ENCODE results near the gene VSX2. TPM values are rescaled to one million over a fixed set of nuclear protein-coding genes. Genes with fewer than 3 reads are reported as not detected.

The VSX2 gene
- total and polyA plus RNA-seq, 2 of the 13 experiments (the other 11 are each of a cell fraction or from before 2014, with no cell fraction given) = 0.05 TPM; not detected in 1

GRCh38 chr14:74312161-74312560 lies 72.9 kb downstream of the VSX2 start (continued):
- no peak for TF ChIP-seq ZBTB26 (CRISPR knock-in tag; IDR thresholded peaks at IDR 0.05; ENCODE audit: borderline replicate concordance)
- TF ChIP-seq SRSF4 (IDR thresholded peaks at IDR 0.05; ENCODE audit: low read depth, low read length, poor library complexity, severe bottlenecking) = no peak
- TF ChIP-seq NBN (conservative IDR thresholded peaks at IDR 0.05) = no peak
- no peak for TF ChIP-seq ZNF264 (CRISPR knock-in tag; IDR thresholded peaks at IDR 0.05)
- no peak for TF ChIP-seq ZNF260 (CRISPR knock-in tag; IDR thresholded peaks at IDR 0.05; ENCODE audit: borderline replicate concordance, low read depth)
- no peak for TF ChIP-seq ZNF709 (CRISPR knock-in tag; IDR thresholded peaks at IDR 0.05)
- no peak for TF ChIP-seq ZNF646 (CRISPR knock-in tag; IDR thresholded peaks at IDR 0.05)
- no peak for TF ChIP-seq ISX (CRISPR knock-in tag; conservative IDR thresholded peaks at IDR 0.05)
- no peak for TF ChIP-seq TGIF2 (CRISPR knock-in tag; IDR thresholded peaks at IDR 0.05)
- no peak for TF ChIP-seq FOSL1 (CRISPR knock-in tag; IDR thresholded peaks at IDR 0.05; ENCODE audit: borderline replicate concordance)

Small RNAs within 50 kb of the gene (small RNA-seq; reads per million reads assigned to genes)
- gene AC006349.1 (ENCODE audit: insufficient read depth in 2 of 3, insufficient read length in 3 of 3, low read depth in 2 of 3, low replicate concordance in 1 of 3) = 0 reads per million in 3 experiments

Other genes starting within 250 kb of the VSX2 start
- gene ENTPD5, start 220.2 kb upstream of the VSX2 start, total RNA-seq (2016; rRNA removed; fragmentation: Illumina TruSeq; extraction: Trizol) = 20.6 and 33.8 TPM in 2 replicates
- gene ENTPD5, start 220.2 kb upstream of the VSX2 start, polyA plus RNA-seq (2011; rRNA removed) = 43.3 and 58.7 TPM in 2 replicates
- gene BBOF1, start 220.1 kb upstream of the VSX2 start, total RNA-seq (2016; rRNA removed; fragmentation: Illumina TruSeq; extraction: Trizol) = 2.3 and 2.4 TPM in 2 replicates
- gene BBOF1, start 220.1 kb upstream of the VSX2 start, polyA plus RNA-seq (2011; rRNA removed) = 1.6 and 1.7 TPM in 2 replicates
- 49.9 and 71.6 TPM in 2 replicates for gene ALDH6A1, start 155.0 kb upstream of the VSX2 start, total RNA-seq (2016; rRNA removed; fragmentation: Illumina TruSeq; extraction: Trizol)
- 18.5 and 26.9 TPM in 2 replicates for gene ALDH6A1, start 155.0 kb upstream of the VSX2 start, polyA plus RNA-seq (2011; rRNA removed)
- 23.3 and 30.8 TPM in 2 replicates for gene LIN52, start 154.5 kb upstream of the VSX2 start, total RNA-seq (2016; rRNA removed; fragmentation: Illumina TruSeq; extraction: Trizol)
- gene LIN52, start 154.5 kb upstream of the VSX2 start, polyA plus RNA-seq (2011; rRNA removed) = 8.8 and 11.4 TPM in 2 replicates
- gene ABCD4, start 63.5 kb downstream of the VSX2 start, total RNA-seq (2016; rRNA removed; fragmentation: Illumina TruSeq; extraction: Trizol) = 20.4 and 47.5 TPM in 2 replicates
- gene ABCD4, start 63.5 kb downstream of the VSX2 start, polyA plus RNA-seq (2011; rRNA removed) = 50.5 and 54.8 TPM in 2 replicates
- gene VRTN, start 109.0 kb downstream of the VSX2 start, total RNA-seq (2016; rRNA removed; fragmentation: Illumina TruSeq; extraction: Trizol) = not detected in 2 replicates
- gene VRTN, start 109.0 kb downstream of the VSX2 start, polyA plus RNA-seq (2011; rRNA removed) = not detected in 2 replicates
- gene SYNDIG1L, start 186.8 kb downstream of the VSX2 start, total RNA-seq (2016; rRNA removed; fragmentation: Illumina TruSeq; extraction: Trizol) = not detected in 2 replicates
- gene SYNDIG1L, start 186.8 kb downstream of the VSX2 start, polyA plus RNA-seq (2011; rRNA removed) = 0.04 and 0.10 TPM in 2 replicates

Measured in HepG2 (cell line).